Lower leg skin (tissue), 3 donors: ENCODE measurements around the gene DPYD.

ENCODE experiments used
- POLR2A ChIP-seq, 2 donors: fragments of 450-650 bp; IDR thresholded peaks; one replicate each; pipeline ENCODE4 v1.6.1; 2016 to 2017; ENCODE audit warnings: antibody characterized with exemption in 2 of 2, mild to moderate bottlenecking in 1 of 2, moderate library complexity in 1 of 2
- TF ChIP-seq, protein P1 (sequence below), 3 donors: fragments of 450-650 bp; IDR thresholded peaks; one replicate each; pipeline ENCODE4 v1.5.1; 2016; ENCODE audit warnings: antibody characterized with exemption in 3 of 3, mild to moderate bottlenecking in 3 of 3, moderate library complexity in 2 of 3

DNA sequence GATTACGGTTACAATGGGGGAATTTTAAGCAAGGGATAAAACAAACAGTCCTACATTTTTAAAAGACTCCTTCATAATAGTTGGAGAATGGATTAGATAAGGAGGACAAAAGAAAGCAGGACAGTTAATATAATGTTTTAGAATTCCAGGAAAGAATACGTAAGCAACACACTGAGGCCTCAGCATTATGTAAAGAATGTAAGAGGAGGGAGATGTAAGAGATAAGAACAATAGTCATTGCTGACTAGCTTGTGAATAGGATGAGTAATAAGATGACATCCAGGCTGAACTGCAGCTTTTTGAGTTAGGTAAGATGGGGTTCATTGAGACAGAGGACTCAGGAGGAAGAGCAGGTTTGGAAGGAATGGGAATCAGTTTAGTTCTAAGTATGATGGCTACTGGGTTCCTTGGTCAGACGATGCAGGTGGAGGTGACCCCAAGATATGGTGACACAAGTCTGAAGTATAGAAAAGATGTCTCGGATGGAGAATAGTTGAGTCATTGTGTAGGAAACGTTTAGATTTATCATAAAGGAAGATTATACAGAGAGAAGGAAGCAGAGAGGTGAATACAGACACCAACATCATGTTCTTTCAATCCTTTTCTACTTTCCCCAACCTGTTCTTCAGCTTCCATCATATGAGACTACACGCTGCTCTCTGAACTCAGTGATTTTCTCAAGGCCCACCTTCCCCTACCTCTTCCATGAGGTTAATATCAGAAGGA lies 826.4 kb downstream of the DPYD start:
- no peak for TF ChIP-seq POLR2A (IDR thresholded peaks at IDR 0.05)
- TF ChIP-seq, protein P1, sequence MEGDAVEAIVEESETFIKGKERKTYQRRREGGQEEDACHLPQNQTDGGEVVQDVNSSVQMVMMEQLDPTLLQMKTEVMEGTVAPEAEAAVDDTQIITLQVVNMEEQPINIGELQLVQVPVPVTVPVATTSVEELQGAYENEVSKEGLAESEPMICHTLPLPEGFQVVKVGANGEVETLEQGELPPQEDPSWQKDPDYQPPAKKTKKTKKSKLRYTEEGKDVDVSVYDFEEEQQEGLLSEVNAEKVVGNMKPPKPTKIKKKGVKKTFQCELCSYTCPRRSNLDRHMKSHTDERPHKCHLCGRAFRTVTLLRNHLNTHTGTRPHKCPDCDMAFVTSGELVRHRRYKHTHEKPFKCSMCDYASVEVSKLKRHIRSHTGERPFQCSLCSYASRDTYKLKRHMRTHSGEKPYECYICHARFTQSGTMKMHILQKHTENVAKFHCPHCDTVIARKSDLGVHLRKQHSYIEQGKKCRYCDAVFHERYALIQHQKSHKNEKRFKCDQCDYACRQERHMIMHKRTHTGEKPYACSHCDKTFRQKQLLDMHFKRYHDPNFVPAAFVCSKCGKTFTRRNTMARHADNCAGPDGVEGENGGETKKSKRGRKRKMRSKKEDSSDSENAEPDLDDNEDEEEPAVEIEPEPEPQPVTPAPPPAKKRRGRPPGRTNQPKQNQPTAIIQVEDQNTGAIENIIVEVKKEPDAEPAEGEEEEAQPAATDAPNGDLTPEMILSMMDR (IDR thresholded peaks at IDR 0.05): no peak
